HEK293 (cell line): ENCODE measurements around the gene PABPN1L.

Experiments used
- CTCF ChIA-PET: fragments of 350-600 bp; formaldehyde crosslinking; extraction: SDS; loops from one replicate; lab custom pipeline; 2021; ENCODE audit warnings: antibody characterized with exemption; lab: Yijun Ruan, JAX
- POLR2A ChIA-PET: fragments of 300-600 bp; formaldehyde crosslinking; extraction: SDS; loops from one replicate; lab custom pipeline; 2020; ENCODE audit warnings: antibody characterized with exemption, inconsistent platforms; lab: Yijun Ruan, JAX
- H3K27ac ChIP-seq: fragments of 200-500 bp; sonication (Bioruptor generic); 2 replicates; pipeline ENCODE4 v1.5.1; 2014; ENCODE audit warnings: low read depth, low read length, control low read depth, inconsistent platforms; ENCODE audit errors: extremely low read depth
- H3K36me3 ChIP-seq, 2 experiments: fragments of 200-500 bp in 1 of 2; sonication (Bioruptor generic) in 1 of 2; 1 replicate in 1 of 2; 2 replicates in 1 of 2; pipeline ENCODE4 v1.5.1; 2014 to 2017; ENCODE audit warnings: inconsistent platforms in 2 of 2, low read length in 2 of 2; ENCODE audit not compliant: control insufficient read depth in 2 of 2, insufficient read depth in 1 of 2
- H3K4me1 ChIP-seq: fragments of 200-500 bp; sonication (Bioruptor generic); 2 replicates; pipeline ENCODE4 v1.5.1; 2014; ENCODE audit warnings: mild to moderate bottlenecking, low read length, inconsistent platforms; ENCODE audit not compliant: control insufficient read depth, insufficient read depth
- H3K4me3 ChIP-seq: 2 replicates; pipeline ENCODE4 v1.5.1; 2011; ENCODE audit warnings: low read depth, mild to moderate bottlenecking, control low read depth, low read length, moderate library complexity
- H3K9me3 ChIP-seq: fragments of 200-500 bp; sonication (Bioruptor generic); 2 replicates; pipeline ENCODE4 v1.5.1; 2014; ENCODE audit warnings: low read depth, low read length, inconsistent platforms; ENCODE audit not compliant: control insufficient read depth, insufficient read depth
- BCL11A ChIP-seq: fragments of 450-650 bp; formaldehyde crosslinking; IDR thresholded peaks from 2 replicates; pipeline ENCODE4 v1.5.1; 2016; ENCODE audit warnings: low read depth, missing biosample characterization, missing genetic modification characterization
- KLF8 ChIP-seq: fragments of 450-650 bp; formaldehyde crosslinking; IDR thresholded peaks from 2 replicates; pipeline ENCODE4 v1.5.1; 2016; ENCODE audit warnings: missing biosample characterization, missing genetic modification characterization
- KLF9 ChIP-seq: fragments of 450-650 bp; formaldehyde crosslinking; IDR thresholded peaks from 2 replicates; pipeline ENCODE4 v1.5.1; 2016; ENCODE audit warnings: missing biosample characterization, missing genetic modification characterization, low read depth
- OVOL3 ChIP-seq: fragments of 450-650 bp; formaldehyde crosslinking; IDR thresholded peaks from 2 replicates; pipeline ENCODE4 v1.5.1; 2016; ENCODE audit warnings: missing biosample characterization, missing genetic modification characterization
- PRDM1 ChIP-seq: fragments of 450-650 bp; formaldehyde crosslinking; IDR thresholded peaks from 2 replicates; pipeline ENCODE4; 2016; ENCODE audit warnings: missing biosample characterization, missing genetic modification characterization
- REPIN1 ChIP-seq: fragments of 450-650 bp; formaldehyde crosslinking; IDR thresholded peaks from 2 replicates; pipeline ENCODE4 v1.5.1; 2017; ENCODE audit warnings: missing biosample characterization, missing genetic modification characterization, low read depth
- SCRT2 ChIP-seq: fragments of 450-650 bp; formaldehyde crosslinking; IDR thresholded peaks from 2 replicates; pipeline ENCODE4 v1.5.1; 2016; ENCODE audit warnings: missing biosample characterization, missing genetic modification characterization
- ZBTB8A ChIP-seq: fragments of 450-650 bp; formaldehyde crosslinking; IDR thresholded peaks from 2 replicates; pipeline ENCODE4 v1.5.1; 2016; ENCODE audit warnings: missing biosample characterization, missing genetic modification characterization
- ZFP3 ChIP-seq: fragments of 450-650 bp; formaldehyde crosslinking; IDR thresholded peaks from 2 replicates; pipeline ENCODE4 v1.5.1; 2016; ENCODE audit warnings: low read depth, missing biosample characterization, missing genetic modification characterization
- ZNF114 ChIP-seq: fragments of 450-650 bp; formaldehyde crosslinking; IDR thresholded peaks from 2 replicates; pipeline ENCODE4 v1.5.0; 2017; ENCODE audit warnings: missing biosample characterization, missing genetic modification characterization
- ZNF169 ChIP-seq: fragments of 450-650 bp; formaldehyde crosslinking; IDR thresholded peaks from 2 replicates; pipeline ENCODE4 v1.5.1; 2016; ENCODE audit warnings: missing biosample characterization, missing genetic modification characterization
- ZNF184 ChIP-seq: fragments of 450-650 bp; IDR thresholded peaks from 2 replicates; pipeline ENCODE4 v1.5.1; 2018; ENCODE audit warnings: missing biosample characterization, mild to moderate bottlenecking, missing genetic modification characterization
- ZNF211 ChIP-seq: fragments of 450-650 bp; formaldehyde crosslinking; IDR thresholded peaks from 2 replicates; pipeline ENCODE4 v1.5.1; 2016; ENCODE audit warnings: low read depth, missing biosample characterization, missing genetic modification characterization
- ZNF335 ChIP-seq: fragments of 450-650 bp; formaldehyde crosslinking; conservative IDR thresholded peaks from 2 replicates; pipeline ENCODE4 v1.5.1; 2016; ENCODE audit warnings: missing biosample characterization, missing genetic modification characterization
- ZNF37A ChIP-seq: fragments of 450-650 bp; IDR thresholded peaks from 2 replicates; pipeline ENCODE4 v1.5.1; 2018; ENCODE audit warnings: missing biosample characterization, missing genetic modification characterization
- ZNF394 ChIP-seq: fragments of 450-650 bp; formaldehyde crosslinking; IDR thresholded peaks from 2 replicates; pipeline ENCODE4 v1.5.1; 2016; ENCODE audit warnings: missing biosample characterization, missing genetic modification characterization, mild to moderate bottlenecking, moderate library complexity, borderline replicate concordance
- ZNF529 ChIP-seq: fragments of 450-650 bp; formaldehyde crosslinking; IDR thresholded peaks from 2 replicates; pipeline ENCODE4 v1.5.1; 2017; ENCODE audit warnings: missing genetic modification characterization, missing biosample characterization; ENCODE audit not compliant: insufficient replicate concordance
- ZNF548 ChIP-seq: fragments of 450-650 bp; formaldehyde crosslinking; IDR thresholded peaks from 2 replicates; pipeline ENCODE4 v1.5.1; 2016; ENCODE audit warnings: missing biosample characterization, missing genetic modification characterization
- ZNF558 ChIP-seq: fragments of 450-650 bp; formaldehyde crosslinking; IDR thresholded peaks from 2 replicates; pipeline ENCODE4 v1.5.1; 2016; ENCODE audit warnings: missing biosample characterization, missing genetic modification characterization
- ZNF768 ChIP-seq: fragments of 450-650 bp; formaldehyde crosslinking; IDR thresholded peaks from 2 replicates; pipeline ENCODE4 v1.5.1; 2018; ENCODE audit warnings: missing biosample characterization, mild to moderate bottlenecking, missing genetic modification characterization
- ZNF777 ChIP-seq: fragments of 450-650 bp; formaldehyde crosslinking; IDR thresholded peaks from 2 replicates; pipeline ENCODE4 v1.5.1; 2017; ENCODE audit warnings: missing biosample characterization, missing genetic modification characterization, borderline replicate concordance
- ZNF830 ChIP-seq: fragments of 450-650 bp; IDR thresholded peaks from 2 replicates; pipeline ENCODE4 v1.5.0; 2018; ENCODE audit warnings: missing biosample characterization, missing genetic modification characterization, low read depth, mild to moderate bottlenecking, moderate library complexity
- TF ChIP-seq, protein P1 (sequence below): sonication (generic); formaldehyde crosslinking; IDR thresholded peaks from 2 replicates; pipeline ENCODE4 v1.8.1; 2022; ENCODE audit warnings: mild to moderate bottlenecking, moderate library complexity, missing genetic modification reagents
- TF ChIP-seq, protein P2 (sequence below): fragments of 450-650 bp; formaldehyde crosslinking; optimal IDR thresholded peaks from 2 replicates; pipeline ENCODE3; 2016; ENCODE audit warnings: missing biosample characterization, mild to moderate bottlenecking, missing genetic modification characterization
- TF ChIP-seq, protein P3 (sequence below): fragments of 450-650 bp; IDR thresholded peaks from 2 replicates; pipeline ENCODE4 v1.5.1; 2018; ENCODE audit warnings: missing biosample characterization, missing genetic modification characterization

PABPN1L gene

DNA sequence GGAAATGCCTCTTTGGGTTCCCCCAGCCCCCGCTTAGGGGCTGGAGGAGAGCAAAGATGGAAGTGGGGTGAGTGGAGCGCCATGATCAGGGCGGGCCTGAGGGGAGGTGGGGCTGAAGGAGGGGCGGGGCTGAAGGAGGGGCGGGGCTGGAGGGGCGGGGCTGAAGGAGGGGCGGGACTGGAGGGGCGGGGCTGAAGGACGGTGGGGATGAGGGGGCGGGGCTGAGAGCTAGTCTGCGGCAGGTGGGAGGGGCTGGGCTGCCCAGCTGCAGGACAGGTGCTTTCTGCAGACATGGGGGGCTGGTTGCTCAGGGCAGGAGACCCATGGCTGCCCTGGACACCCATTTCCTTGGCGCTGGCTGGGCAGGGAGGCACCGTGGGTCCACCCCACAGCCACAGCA, 39.1 kb upstream of the PABPN1L start:
- ChIA-PET CTCF (no interaction called here), POLR2A (no interaction called here)

DNA sequence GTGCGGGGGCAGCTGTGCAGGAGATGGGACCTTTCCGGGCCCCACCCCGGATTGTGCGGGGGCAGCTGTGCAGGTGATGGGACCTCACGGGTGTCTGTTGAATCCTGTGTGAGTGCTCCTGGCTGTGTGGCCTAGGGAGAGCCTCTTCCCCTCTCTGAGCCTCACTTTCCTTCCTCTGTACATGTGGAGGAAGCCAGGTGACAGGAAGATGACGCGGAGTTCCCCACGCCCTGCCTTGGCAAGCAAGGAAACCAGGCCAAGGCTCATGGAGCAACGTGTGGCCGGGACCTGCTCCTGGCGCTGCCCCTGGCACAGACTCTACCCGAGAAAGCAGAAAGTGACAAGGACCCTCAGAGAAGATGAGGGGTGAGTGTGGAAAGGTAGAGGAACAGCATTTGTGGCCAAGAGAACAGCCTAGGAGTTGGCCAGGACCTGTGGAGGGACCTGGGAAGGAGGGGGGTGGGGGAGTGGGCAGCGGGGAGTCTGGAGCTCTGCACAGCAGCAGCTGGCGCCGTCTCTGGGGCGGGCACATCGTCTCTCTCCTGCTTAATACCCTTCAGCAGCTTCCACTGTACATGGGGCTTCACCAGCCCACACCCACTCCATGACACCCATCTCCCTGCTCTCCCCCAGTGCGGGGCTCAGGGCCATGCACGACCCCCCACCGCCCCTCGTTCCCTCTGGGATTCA, 38.4 kb upstream of the PABPN1L start:
- H3K9me3 ChIP-seq, result no peaks in the 10 kb centered on the region
- no peak for TF ChIP-seq ZNF777 (tag by site-specific recombination)
- no peak for TF ChIP-seq ZNF169 (tag by site-specific recombination)
- TF ChIP-seq ZBTB8A, result no peak
- 0 out of 2 replicates have a peak, but pooled peaks have one; percentile 60 for TF ChIP-seq ZNF768 (tag by site-specific recombination)
- TF ChIP-seq ZNF184, result no peak
- no peak for TF ChIP-seq ZNF394
- peak; percentile 3; the same call in 1 of the 2 replicates for TF ChIP-seq KLF9
- TF ChIP-seq, protein P1, sequence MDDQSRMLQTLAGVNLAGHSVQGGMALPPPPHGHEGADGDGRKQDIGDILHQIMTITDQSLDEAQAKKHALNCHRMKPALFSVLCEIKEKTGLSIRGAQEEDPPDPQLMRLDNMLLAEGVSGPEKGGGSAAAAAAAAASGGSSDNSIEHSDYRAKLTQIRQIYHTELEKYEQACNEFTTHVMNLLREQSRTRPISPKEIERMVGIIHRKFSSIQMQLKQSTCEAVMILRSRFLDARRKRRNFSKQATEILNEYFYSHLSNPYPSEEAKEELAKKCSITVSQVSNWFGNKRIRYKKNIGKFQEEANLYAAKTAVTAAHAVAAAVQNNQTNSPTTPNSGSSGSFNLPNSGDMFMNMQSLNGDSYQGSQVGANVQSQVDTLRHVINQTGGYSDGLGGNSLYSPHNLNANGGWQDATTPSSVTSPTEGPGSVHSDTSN, result no peak
- TF ChIP-seq REPIN1 (tag by site-specific recombination), result no peak
- no peak for TF ChIP-seq PRDM1 (tag by site-specific recombination)
- no peak for TF ChIP-seq KLF8 (tag by site-specific recombination)
- TF ChIP-seq, protein P2, sequence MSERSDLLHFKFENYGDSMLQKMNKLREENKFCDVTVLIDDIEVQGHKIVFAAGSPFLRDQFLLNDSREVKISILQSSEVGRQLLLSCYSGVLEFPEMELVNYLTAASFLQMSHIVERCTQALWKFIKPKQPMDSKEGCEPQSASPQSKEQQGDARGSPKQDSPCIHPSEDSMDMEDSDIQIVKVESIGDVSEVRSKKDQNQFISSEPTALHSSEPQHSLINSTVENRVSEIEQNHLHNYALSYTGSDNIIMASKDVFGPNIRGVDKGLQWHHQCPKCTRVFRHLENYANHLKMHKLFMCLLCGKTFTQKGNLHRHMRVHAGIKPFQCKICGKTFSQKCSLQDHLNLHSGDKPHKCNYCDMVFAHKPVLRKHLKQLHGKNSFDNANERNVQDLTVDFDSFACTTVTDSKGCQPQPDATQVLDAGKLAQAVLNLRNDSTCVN (tag by site-specific recombination), result no peak
- no peak for TF ChIP-seq ZNF114 (tag by site-specific recombination)
- no peak for TF ChIP-seq ZNF529 (tag by site-specific recombination)
- no peak for TF ChIP-seq OVOL3 (tag by site-specific recombination)
- TF ChIP-seq, protein P3, sequence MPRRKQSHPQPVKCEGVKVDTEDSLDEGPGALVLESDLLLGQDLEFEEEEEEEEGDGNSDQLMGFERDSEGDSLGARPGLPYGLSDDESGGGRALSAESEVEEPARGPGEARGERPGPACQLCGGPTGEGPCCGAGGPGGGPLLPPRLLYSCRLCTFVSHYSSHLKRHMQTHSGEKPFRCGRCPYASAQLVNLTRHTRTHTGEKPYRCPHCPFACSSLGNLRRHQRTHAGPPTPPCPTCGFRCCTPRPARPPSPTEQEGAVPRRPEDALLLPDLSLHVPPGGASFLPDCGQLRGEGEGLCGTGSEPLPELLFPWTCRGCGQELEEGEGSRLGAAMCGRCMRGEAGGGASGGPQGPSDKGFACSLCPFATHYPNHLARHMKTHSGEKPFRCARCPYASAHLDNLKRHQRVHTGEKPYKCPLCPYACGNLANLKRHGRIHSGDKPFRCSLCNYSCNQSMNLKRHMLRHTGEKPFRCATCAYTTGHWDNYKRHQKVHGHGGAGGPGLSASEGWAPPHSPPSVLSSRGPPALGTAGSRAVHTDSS (tag by site-specific recombination), result no peak
- H3K27ac ChIP-seq, result no peak overlapping the region
- no peaks in the 10 kb centered on the region for H3K36me3 ChIP-seq
- no peak overlapping the region for H3K4me3 ChIP-seq
- POLR2A ChIA-PET, result no interaction called here
- H3K4me1 ChIP-seq, result no peaks in the 10 kb centered on the region
- CTCF ChIA-PET, result no interaction called here

More for the DNA sequence above, 39.1 kb upstream of the PABPN1L start:
- no peak overlapping the region for H3K27ac ChIP-seq
- H3K9me3 ChIP-seq, result no peaks in the 10 kb centered on the region
- no peak overlapping the region for H3K4me3 ChIP-seq
- TF ChIP-seq ZNF548 (tag by site-specific recombination), result no peak
- TF ChIP-seq ZNF37A (tag by site-specific recombination), result no peak
- TF ChIP-seq ZNF211 (tag by site-specific recombination), result no peak
- TF ChIP-seq SCRT2, result no peak
- TF ChIP-seq ZNF335, result no peak
- TF ChIP-seq ZNF830 (tag by site-specific recombination), result no peak
- no peak for TF ChIP-seq ZNF558 (tag by site-specific recombination)
- no peak for TF ChIP-seq ZFP3 (tag by site-specific recombination)
- no peak for TF ChIP-seq BCL11A (tag by site-specific recombination)
- no peaks in the 10 kb centered on the region for H3K4me1 ChIP-seq
- no peaks in the 10 kb centered on the region for H3K36me3 ChIP-seq
